COLO829 (cell line): ENCODE measurements around the gene RAB37.

Source experiments
- DNase-seq: peaks from one replicate; pipeline ENCODE4 v3.0.0; 2012; ENCODE audit warnings: low spot score

Gene RAB37

GRCh38 chr17:74745548-74746177 lies 8.6 kb downstream of the RAB37 start:
- no peak for DNase-seq

- DNase-seq, result no peak
Observed at GRCh38 chr17:74746376-74746775, 9.3 kb downstream of the RAB37 start.

GRCh38 chr17:74746922-74747321 lies 9.9 kb downstream of the RAB37 start:
- no peak for DNase-seq

- DNase-seq, result no peak
Observed at GRCh38 chr17:74748279-74748528, 11.1 kb downstream of the RAB37 start.

- peak; percentile 86 for DNase-seq
Observed at GRCh38 chr17:74748529-74749278, 11.6 kb downstream of the RAB37 start, which contains the start of gene NHERF1. Gene NHERF1 (plus strand): TSS chr17:74748628. CDS start chr17:74748847, 219 bp downstream.

- DNase-seq, result no peak
Observed at GRCh38 chr17:74749279-74750038, 12.4 kb downstream of the RAB37 start.

- no peak for DNase-seq
Observed at GRCh38 chr17:74750039-74750326, 12.9 kb downstream of the RAB37 start.

- no peak for DNase-seq
Observed at GRCh38 chr17:74750327-74751069, 13.4 kb downstream of the RAB37 start.

- no peak for DNase-seq
Observed at GRCh38 chr17:74752415-74752814, 15.4 kb downstream of the RAB37 start.

- DNase-seq, result no peak
Observed at GRCh38 chr17:74752822-74753401, 15.9 kb downstream of the RAB37 start.

- DNase-seq, result no peak
Observed at GRCh38 chr17:74754832-74755231, 17.8 kb downstream of the RAB37 start.

GRCh38 chr17:74755533-74755932 lies 18.5 kb downstream of the RAB37 start:
- DNase-seq, result no peak

- no peak for DNase-seq
Observed at GRCh38 chr17:74756891-74757290, 19.8 kb downstream of the RAB37 start.

- DNase-seq, result no peak
Observed at GRCh38 chr17:74757502-74757901, 20.4 kb downstream of the RAB37 start.

GRCh38 chr17:74757931-74758847 lies 21.1 kb downstream of the RAB37 start:
- no peak for DNase-seq

GRCh38 chr17:74758848-74759168 lies 21.8 kb downstream of the RAB37 start:
- DNase-seq, result no peak

GRCh38 chr17:74759243-74759801 lies 22.3 kb downstream of the RAB37 start:
- no peak for DNase-seq

GRCh38 chr17:74759941-74760340 lies 22.9 kb downstream of the RAB37 start:
- DNase-seq, result no peak

GRCh38 chr17:74760404-74761105 lies 23.5 kb downstream of the RAB37 start:
- DNase-seq, result no peak

GRCh38 chr17:74761419-74761818 lies 24.4 kb downstream of the RAB37 start:
- no peak for DNase-seq
